ENCODE results near the gene SORBS2.

Gene SORBS2

DNA sequence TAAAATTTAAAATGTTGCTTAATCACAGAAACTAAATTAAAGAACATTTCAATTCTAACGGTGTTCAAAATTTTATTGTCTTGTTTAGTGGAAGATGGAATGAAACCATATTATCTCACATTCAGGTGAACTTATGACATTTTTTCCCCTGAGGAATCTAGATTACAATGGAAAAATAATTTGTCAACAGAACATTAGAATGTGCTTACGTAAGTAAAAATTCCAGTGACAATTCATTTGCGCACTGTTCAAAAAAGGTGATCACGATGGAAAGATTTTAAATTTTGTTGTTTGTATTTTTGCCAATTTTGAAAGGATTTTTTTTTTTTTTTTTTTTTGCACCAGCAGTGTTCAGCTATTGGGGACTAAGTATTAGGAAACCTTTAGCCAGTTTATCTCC, 23.3 kb upstream of the SORBS2 start:
- DNase-seq (ENCODE audit: low read depth): no peak

DNA sequence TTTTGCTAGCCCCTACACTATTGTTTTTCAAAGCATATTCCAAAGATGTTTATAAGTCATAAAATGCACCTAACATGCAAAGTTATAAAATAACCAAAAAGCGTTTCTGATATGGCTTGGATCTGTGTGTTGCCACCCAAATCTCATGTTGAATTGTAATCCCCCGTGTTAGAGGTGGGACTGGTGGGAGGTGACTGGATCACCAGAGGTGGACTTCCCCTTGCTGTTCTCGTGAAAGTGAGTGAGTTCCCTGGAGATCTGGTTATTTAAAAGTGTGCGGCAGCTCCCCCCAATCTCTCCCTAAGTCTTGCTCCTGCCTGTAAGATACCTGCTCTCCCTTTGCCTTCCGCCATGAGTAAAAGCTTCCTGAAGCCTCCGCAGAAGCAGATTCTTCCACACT, 22.8 kb upstream of the SORBS2 start:
- no peak for DNase-seq (ENCODE audit: low read depth)

DNA sequence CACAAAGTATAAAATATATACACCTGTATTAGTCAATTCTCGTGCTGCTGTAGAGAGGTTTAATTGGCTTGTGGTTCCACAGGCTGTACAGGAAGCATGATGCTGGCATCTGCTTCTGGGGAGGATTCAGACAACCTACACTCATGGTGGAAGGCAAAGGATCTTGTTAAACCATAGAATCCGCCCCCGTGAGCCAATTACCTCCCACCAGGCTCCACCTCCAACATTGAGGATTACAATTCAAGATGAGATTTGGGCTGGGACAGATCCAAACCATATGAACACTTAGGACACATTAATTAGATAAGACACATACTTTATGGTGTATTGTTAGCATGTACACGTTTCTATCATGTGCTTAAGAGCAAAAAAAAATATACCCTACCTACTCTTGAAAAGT, 22.1 kb upstream of the SORBS2 start:
- no peak for DNase-seq (ENCODE audit: low read depth)

DNA sequence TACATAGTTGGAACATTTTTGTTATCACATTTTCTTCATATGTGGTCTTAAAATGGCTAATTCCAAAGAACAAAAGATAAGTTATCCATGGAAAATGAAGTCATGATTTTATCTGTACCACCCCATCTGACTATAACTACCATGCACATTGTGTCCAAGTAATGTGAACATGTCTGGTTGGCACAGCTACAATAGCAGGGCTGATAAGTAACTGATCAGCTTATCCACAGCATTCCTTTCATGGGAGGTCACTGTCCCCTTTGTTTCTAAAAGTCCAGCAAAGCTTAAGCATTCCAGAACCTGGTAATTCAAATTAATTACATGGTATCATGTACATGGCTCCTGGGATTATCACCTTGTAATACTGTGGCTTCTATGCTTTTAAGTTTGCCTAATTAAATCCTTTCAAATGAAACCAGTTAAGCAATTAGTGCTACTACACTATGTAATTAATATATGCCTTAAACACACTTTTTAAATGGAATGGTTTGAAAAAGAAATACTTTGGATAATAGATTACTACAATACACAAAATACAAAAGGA, 21.1 kb upstream of the SORBS2 start:
- DNase-seq (ENCODE audit: low read depth): no peak

DNA sequence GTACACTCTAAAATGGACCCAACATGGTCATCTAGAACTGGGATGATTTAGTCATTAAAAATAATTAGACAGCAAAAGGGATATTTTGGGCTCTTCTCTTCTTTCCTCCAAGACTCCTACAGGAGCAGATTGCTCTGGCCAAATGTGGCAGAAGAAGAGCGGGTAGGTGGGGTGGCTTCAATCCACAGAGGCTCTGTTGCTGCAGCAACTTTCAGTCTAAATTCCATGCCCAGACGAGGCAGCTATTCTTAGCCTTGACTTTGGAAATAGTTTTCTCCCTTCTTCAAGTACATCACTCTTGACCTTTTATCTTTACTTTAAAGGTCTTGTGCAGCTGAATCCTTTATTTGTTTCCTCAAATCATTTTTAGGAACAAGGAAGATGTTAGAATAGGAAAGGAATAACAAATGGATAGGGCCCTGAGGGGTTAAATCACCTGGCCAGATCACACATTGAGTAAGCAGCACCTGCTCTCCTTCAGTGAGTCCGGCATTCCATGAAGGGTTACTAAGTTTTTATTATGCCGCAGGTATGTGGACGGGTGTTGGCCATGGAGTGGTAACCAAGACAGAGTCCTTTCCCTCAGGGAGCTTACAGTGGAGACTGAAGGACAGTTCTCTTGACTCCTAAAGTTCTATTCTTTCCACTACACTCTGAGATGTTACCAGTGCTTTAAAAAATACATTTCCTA, 19.3 kb upstream of the SORBS2 start:
- DNase-seq (ENCODE audit: low read depth): no peak

DNA sequence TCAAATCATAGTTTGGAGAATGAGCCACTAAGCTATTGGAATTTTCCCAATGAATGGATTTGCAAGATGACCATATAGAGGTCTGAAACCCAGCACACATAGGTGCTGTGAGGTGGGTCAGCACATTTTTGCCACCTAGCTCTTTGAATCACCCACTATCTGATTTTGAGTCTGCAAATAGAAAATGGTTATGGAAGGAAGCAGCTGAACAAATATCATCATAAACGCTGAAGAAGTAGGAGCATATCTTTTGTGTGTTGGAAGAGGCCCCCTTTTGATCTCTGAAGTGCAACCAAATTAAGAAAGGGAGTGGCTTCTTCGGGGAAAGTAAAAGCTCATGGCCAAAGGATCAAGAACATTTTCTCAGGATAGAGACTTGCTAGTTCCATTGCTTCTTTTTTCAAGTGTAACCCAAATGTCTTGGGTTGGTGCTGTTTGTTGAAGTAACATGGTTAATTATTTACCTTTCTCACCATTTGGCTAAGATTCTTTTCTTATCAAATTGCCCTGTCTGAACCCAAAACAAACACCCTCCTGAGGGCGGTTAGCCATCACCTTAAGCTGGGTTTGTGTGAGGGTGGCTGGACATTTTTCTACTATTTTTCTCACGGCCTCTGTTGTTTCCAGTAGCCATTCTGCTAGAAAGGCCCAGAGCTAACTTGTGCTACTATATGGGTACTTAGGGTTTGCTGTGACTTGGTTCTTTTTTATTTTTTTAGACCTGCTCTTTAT, 18.4 kb upstream of the SORBS2 start:
- no peak for DNase-seq (ENCODE audit: low read depth)

DNA sequence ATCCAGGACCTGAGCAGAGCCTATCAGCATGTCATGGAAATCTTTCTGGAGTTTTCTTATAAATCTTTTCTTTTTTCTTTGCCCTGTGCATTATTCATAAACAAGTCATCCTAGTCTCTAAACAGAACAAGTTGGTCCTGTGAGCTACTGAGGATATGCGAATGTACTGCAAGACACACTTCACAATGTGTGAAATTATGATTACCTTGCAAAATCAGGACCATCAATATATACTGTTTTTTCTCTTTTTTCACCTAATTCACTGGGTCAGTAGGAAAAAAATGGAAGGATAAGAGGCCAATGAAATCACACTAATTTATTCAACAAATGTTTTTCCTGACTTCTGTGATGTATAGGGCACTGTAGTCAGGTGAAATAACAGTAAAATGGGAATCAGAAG, 14.4 kb upstream of the SORBS2 start:
- no peak for DNase-seq (ENCODE audit: low read depth)

DNA sequence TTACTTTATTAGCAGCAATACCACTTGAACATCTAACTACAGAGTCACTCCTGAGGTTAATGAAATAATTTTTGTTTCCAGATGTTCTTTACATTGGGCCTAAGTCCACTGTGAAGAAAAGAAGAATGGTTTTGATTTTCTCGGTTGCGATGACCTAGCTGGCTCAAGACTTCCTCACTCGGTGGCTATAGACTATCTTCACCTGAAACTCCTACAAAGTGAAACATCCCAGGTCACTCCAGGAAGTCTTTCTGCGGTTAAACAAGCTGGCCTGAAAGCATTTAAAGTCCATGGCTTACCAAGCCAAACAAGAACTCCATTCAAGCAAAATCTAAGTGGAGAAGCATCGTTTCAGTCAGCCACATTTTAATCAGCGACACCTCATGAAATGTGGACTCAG, 13.7 kb upstream of the SORBS2 start:
- DNase-seq (ENCODE audit: low read depth): no peak

DNA sequence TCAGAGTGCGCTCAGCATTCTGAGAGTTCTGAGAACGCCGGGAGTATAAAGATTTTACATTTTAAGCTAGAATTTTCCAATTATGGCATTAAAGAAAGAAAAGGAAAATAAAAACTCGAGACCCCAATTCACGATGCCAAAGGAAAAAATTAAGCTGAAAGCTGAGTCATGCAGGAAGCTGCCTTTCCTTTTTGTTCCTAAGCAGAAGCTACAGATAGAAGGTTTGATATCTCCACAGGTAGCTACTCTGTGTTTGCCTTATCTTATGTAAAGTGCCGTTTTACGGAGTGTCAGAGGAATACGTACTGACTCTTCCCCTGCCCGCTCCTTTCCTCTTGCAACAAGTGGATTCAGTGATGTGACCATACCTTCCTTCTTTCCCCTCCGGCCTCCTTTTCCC, 10.8 kb upstream of the SORBS2 start:
- DNase-seq (ENCODE audit: low read depth): no peak

DNA sequence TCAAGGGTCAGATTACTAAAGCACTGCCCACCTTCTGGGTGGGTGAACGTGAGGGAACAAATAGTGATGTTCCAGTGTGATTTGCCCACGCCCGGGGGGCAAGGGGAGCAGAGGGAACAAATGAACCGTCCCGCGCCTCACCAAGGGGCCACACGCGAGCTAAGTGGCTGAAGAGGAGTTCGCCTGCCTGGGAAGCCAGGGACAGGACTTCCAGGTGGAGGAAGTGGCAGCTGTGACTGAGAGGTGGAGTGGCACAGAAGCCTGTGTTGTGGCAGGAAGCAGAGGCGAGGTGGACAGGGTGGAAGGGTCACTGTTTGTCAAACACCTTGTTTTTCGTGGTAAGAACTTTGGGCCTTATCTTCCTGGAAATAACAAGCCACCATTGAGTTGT, 9.0 kb upstream of the SORBS2 start:
- no peak for DNase-seq (ENCODE audit: low read depth)

DNA sequence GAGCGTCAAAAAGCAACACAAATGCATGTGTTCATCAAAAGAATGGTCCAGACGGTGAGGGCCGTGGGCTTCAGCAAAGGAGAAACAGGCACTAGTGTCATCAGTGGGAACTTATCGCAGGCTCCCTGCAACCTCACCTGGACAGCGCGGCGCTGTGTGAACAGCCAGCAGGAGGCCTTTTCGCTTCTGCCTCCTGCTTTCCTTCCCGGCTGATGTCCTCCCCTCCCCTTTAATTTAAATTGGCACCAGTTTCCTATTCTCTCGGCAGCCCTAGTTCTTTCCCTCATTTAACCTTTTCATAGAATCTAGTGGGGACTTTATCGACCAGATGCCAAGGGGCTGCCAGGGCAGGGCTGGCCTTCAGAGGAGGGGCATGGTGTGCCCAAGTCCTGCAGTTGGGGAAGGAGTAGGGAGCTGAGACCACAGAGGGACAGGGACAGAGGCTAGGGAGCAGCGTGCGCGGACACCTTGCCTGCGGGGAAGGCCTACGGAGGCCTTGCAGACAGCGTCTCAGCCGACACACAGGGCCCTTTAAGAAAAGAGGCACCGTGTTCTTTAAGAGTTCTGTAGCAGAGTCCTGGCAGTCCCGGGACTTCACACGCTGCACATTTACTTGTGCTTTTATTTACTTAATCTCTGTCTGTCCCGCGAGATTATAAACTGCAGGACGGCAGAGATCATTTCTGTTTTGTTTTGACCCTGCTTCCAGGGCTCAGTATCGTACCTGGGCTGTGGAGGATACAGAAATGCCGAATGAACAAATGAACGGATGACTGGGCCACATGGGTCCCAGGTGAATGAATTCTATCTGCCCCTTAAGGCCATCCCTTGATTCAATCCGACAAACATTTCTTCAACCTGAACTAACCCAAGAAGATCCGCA, 8.4 kb upstream of the SORBS2 start:
- DNase-seq (ENCODE audit: low read depth): no peak

DNA sequence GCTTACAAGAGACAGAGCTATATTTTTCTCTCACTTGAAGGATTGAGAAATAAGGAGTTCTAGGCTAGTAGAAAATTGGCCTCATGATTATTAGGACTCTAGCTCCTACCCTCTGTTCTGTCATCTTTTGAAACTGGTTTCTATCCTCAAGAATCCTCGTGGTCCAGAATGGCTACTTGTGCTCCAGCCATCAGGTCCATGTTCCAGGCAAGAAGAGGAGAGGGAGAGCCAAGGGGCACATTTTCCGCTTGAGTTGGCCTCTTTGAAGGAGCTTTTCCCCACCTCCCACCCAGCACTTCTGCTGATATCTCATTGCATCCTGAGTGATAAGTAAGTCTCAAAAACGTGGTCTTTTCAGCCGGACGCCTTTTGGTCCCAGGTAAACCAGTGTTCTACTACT, 7.2 kb upstream of the SORBS2 start:
- no peak for DNase-seq (ENCODE audit: low read depth)

DNA sequence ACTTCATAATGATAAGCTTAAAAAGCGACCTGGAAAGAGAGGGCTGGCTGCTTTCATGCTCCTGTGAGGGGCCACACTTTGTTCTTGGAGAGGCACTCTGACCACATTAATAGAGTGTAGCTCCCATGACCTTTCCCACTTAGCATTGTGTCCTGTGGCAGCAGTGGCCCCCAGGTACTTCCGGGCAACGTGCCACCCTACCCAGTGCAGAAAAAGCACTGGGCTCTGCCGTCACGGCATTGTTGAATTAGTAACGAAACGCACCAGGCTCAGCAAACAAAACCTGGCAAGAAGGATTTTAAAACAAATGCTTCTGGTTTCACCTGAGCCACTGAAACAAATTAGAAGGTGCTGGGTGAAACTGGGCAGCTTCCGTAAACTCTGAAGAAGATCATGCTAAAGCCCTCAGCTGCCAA, 5.4 kb upstream of the SORBS2 start:
- DNase-seq (ENCODE audit: low read depth): no peak

DNA sequence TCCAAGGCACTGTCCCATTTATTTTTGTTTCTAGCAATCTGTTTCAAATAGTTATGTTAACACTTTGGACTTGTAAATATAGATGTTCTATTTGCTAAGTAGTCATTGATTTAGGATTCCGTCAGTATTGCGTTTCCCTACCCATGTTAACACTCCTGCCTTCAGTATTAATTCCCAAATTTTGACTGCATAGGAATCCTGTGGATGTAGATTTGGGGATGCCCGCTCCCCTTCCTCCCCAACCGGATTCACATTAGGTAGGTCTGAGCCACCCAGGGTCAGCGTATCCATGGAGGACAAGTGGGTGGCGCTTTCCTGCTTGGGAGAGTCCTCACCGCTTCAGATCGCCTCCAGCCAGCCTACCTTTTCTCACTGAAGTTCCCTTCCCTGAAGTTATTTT, 1.1 kb upstream of the SORBS2 start:
- DNase-seq (ENCODE audit: low read depth): no peak

DNA sequence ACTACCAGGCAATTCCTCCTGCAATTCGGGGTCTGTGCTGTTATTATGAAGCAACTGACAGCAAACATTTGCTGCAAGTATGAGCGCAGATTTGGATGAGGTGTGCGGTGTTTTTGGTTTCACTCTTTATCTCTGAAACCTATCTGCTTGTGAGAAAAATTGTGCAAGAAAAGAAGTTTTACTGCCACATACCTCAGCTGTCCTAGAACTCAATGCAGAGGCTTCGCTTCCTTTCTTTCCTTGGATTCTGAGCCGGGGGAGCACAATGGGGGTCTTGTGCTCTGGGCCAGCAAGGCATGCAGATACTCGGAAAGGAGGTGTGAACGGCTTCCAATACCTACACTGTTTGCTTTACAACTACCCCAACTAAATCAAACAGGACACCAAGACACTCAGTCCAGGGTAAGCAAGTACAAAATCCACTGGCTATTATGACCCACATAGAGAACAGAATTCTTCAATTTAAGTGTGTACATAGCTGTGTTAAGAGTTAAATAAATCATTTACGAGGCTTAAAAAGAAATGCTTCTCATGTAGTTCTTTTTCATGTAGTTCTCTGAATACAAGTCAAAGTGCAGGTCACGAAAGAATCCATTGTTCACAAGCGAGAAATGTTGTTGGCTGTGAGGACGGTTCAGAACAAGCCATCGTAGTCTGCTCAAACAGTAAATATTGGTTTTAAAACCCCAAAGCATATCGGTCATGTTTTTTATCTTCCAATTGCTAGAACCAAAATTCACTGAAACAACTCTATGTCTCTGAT, 1.1 kb downstream of the SORBS2 start:
- DNase-seq (ENCODE audit: low read depth): no peak

DNA sequence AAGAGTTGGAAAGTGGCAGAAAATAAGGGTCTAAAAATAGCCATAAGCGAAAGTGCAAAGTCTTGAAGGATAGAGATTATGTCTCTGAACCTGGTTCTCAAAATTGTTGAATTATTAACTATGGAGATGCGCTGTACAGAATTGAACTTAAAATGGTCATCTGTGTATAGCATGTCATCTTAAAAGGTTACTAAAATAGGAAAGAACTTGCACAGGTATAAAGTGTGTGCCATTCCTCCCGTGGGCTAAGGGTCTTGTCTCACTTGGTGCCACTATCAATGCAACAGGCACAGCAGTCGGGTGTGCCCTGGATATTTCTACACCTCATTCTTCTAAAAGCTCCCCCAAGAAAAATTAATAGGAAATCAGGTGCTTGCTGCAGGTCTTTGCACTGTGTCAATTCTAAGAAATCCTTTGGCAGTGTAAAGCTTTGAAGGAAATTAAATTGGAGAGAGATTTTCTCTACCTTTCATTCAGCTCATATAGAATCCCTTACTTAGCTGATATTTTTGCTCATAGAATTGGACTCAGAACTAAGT, 2.4 kb downstream of the SORBS2 start:
- DNase-seq (ENCODE audit: low read depth): no peak

DNA sequence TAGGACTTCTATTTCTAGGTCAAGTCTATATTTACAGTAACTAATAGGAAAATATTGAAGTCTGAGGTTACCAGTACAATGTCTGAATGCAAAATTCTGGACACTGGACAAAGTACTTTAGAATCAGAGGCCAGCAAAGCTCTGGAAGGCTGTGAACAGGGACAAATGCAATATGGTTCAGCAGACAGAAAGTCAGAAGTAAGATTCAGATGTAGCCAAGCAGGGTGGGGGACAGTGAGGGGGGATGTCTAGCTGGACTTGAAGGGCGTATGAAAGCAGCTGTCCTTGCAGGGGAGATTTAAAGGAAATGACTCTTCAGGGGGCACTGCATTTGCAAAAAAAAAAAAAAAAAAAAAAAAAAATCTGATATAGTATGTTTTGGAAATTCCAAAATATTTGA, 2.9 kb downstream of the SORBS2 start:
- DNase-seq (ENCODE audit: low read depth): no peak

DNA sequence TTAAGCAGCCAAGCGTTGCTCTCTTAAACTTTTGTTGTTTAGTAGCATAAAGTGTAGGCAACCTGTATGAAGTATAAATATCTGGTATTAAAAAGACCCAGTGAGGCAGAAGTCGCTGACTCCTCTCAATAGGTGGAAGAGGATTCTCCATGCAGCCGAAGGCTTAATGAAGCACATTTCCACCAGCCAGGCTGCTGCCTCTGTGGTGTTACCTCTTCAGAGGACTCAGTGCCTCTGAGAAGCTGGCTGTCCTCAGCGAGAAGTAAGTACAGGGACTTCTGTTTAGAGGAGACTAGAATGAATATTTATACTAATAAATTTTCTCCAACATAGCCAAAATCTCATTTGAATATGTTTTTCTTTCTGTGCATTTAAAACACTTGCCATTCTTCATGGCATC, 6.0 kb downstream of the SORBS2 start:
- no peak for DNase-seq (ENCODE audit: low read depth)

DNA sequence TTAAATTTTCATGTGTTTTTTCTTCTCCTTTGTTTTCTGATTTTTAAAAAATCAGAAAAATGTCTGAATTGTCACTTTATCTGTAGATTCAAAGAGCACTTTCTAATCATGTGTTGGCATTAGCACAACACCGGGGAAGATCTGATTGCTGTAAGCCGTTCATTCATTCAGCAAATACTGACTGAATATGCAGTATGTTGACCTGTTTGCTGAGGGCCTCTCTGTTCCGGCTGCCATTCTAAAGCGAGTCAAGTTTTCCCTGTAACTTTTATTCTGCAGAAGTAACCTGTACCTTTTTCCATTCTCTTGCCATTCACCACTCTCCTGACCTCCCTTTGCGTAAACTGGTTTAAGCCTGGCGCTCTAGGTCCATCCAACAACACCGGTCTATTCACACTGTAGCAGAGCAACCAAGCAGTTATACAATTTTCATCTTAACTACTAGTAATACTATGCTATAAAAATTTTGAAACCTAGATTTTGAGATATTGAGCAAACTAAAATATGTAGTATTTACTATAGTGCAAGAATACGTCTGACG, 6.7 kb downstream of the SORBS2 start:
- DNase-seq (ENCODE audit: low read depth): no peak

DNA sequence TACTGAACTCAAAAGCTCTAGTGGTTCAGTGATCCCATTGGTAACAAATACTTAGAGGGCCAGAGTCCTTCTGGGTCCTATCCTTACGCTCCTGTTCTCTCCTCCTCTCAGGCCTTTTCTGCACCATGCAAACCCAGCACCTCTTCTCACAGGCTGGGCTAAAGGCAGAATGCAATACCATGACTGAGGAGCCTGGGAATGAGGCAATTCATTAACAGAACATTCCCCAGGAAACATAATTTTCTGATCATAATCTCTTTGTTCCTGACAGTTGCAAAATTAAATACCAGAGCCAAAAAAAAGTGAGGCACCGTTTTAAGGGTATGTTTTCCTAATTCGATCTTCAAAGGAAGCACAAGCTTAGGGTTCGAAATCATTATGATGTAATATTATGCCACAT, 9.0 kb downstream of the SORBS2 start:
- DNase-seq (ENCODE audit: low read depth): no peak

DNA sequence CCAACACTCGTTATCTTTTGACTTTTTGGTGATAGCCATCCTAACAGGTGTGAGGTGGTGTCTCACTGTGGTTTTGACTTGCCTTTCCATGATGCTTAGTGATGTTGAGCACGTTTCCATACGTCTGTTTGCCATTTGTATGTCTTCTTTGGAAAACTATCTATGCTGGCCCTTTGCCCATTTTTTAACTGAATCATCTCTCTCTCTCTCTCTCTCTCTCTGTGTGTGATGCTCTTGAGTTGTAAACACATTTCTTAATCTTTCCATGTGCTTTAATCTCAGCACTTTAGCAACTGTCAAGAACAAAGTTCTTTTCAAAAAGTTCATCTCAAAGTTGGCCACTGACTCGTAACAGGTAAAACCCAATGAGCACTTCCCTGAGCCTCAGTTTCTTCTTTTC, 10.5 kb downstream of the SORBS2 start:
- DNase-seq (ENCODE audit: low read depth): no peak
